ENCODE results near the gene RPH3AL.
"Not testable (repeated sequence)": the region's sequence is repeated elsewhere in the genome, so short reads cannot be mapped to it uniquely, and the experiment has no call there.

Gene RPH3AL

GRCh38 chr17:171871-172270, 180.7 kb downstream of the RPH3AL start:
- no peak for FAIRE-seq

DNA sequence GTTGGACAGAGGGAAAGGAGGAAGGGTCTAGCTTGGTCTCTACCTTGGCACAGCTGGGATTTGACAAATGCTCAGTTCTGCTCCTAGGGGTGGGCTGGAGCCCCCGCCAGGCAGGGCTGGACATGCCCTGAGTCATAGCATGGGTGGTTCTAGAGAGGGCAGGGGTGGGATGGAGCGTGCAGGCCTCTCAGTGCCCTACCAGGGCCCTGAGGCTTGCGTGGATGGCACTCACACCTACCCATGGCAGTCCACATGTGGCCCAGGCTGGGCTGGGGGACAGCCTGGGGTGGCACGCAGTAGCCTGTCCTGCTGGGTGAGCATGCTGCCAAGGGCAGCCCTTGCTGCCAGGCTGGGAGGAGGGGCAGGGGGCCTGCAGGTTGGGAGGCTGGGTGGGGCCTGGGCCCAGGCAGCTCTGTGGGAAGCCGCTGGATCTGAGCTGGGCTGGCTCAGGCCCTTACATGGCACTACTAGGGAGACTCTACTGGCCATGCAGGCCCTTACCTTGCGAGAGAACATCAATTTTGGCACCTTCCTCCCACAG, 182.4 kb downstream of the RPH3AL start:
- no peak for FAIRE-seq

More at GRCh38 chr17:171871-172270, 180.7 kb downstream of the RPH3AL start:
- no peak for DNase-seq (ENCODE audit: insufficient read length, low spot score)

DNA sequence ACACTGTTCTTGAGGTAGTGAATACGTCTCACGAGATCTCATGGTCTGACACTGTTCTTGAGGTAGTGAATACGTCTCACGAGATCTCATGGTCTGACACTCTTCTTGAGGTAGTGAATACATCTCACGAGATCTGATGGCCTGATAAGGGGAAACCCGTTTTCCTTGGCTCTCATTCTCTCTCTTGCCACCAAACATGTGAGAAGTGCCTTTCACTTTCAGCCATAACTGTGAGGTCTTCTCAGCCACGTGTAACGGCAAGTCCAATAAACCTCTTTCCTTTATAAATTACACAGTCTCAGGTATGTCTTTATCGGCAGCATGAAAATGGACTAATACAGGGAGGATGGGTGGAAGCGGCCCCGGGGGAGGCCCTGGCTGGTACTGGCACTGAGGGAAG, 184.0 kb downstream of the RPH3AL start:
- not testable (repeated sequence) for DNase-seq (ENCODE audit: insufficient read length, low spot score); FAIRE-seq

More for the DNA sequence above, 182.4 kb downstream of the RPH3AL start:
- DNase-seq (ENCODE audit: insufficient read length, low spot score): no peak

GRCh38 chr17:165939-166338, 186.7 kb downstream of the RPH3AL start:
- FAIRE-seq: no peak

DNA sequence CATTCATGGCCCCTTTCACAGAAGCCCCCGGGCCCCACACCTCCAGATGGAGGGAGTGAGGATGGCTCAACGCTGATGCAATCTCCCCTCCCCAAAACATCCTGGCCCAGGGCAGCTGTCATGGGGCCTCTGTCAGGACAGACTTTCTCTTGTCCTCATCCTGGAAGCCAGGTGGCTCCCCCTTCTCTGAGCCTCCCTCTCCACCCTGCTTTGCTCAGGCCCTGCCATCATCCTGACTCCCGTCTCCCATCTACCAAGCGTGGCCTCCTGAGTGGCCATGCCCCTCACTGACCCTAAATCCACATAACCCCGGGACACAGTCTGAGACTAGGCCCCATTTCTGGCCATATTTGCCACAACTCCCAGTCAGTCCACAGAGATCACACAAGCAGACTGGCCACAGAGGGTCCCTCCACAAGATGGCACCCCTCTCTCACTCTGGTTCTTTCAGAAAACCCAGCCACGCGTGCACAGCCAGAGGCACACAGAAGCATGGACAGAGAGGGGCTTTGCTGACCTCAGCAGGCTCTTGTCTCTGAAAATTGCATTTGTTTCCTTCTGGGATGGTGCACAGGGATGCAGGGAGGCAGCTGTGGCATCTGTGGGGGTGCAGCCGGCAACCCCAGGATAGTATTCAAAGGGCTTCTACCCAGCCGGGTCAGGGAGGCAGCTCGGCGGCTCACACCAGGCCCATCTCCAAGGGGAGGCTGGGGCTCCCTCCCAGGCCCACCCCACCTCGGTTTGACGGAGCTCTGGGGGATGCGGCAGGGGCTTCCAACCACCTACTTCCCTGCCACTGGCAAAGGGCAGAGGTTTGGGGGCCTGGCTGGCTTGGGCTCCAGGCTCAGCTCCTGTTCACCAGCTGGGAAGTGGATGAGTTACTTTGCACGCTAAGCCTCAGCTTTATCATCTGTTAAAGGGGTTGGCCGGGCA, 188.0 kb downstream of the RPH3AL start:
- peak; percentile 65 for DNase-seq (ENCODE audit: insufficient read length, low spot score)
- FAIRE-seq: peak; percentile 42

More at GRCh38 chr17:165939-166338, 186.7 kb downstream of the RPH3AL start:
- DNase-seq (ENCODE audit: insufficient read length, low spot score): no peak

DNA sequence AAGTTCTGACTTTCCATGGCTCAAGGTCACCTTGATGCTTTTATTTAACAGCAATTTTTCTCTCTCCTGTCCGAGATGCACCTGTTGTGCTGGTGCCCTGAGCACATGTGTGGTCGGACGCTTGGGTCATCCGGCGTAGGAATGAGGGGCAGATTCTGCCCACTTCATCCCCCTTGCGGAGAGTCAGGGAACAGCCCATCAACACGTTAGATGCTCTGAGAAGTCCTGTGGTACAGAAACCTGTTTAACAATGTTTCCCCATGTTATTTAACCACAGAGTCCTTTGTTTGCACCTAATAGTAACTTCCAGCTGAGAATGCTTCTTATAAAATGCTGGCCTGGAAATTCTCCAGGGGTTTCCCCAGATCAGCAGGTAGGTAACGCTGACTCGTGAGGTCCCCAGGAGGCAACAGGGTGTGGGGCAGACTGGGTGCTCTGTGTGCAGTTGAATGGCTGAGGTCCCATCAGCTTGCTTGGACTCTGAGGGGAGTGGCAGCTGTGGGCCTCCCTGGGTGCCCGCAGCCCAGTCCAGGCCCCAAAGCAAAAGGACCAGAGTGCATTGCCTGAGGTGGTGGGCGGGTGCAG, 189.0 kb downstream of the RPH3AL start:
- no peak for DNase-seq (ENCODE audit: insufficient read length, low spot score)
- no peak for FAIRE-seq

DNA sequence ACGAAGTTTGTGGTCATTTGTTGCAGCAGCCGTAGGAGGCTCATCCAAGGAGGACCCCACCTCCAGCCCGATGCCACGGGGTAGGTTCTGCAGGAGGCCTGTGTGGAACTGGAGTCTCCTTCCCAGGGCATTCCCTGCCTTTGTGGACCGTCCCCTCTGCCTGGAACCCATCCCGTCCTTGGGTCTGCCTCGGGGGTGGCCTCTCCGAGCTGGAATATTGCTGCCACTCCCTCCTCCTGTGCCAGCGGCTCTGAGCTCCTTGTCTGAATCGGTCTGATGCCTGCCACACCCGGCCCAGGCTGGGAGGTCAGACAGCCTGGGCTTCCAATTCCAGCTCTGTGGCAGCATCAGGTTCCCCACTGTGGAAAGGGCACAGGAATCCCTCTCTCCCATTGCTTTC, 189.9 kb downstream of the RPH3AL start:
- FAIRE-seq (no peak), DNase-seq (ENCODE audit: insufficient read length, low spot score) (no peak)

All from HTR-8/SVneo (cell line).